Transverse colon (tissue), 4 donors: ENCODE data around the gene SPTLC3.

Source experiments
- EP300 ChIP-seq: sonication (generic); formaldehyde crosslinking; IDR thresholded peaks from one replicate; pipeline ENCODE4 v1.6.1; 2017; ENCODE audit warnings: antibody characterized with exemption, low read depth
- POLR2A ChIP-seq: fragments of 450-650 bp; IDR thresholded peaks from one replicate; pipeline ENCODE4 v1.6.1; 2016; ENCODE audit warnings: antibody characterized with exemption, mild to moderate bottlenecking, moderate library complexity
- POLR2AphosphoS5 ChIP-seq, 3 donors: sonication (generic); formaldehyde crosslinking; IDR thresholded peaks; one replicate each; pipeline ENCODE4 v1.6.1; 2016; ENCODE audit warnings: antibody characterized with exemption in 3 of 3
- TF ChIP-seq, protein P1 (sequence below), 5 experiments: fragments of 200-600 bp in 3 of 5; fragments of 450-650 bp in 2 of 5; sonication (generic) in 3 of 5; IDR thresholded peaks; 1 replicate in 2 of 5; 2 replicates in 3 of 5; pipeline ENCODE4 v1.5.1; 2016 to 2017; ENCODE audit warnings: antibody characterized with exemption in 5 of 5, inconsistent platforms in 3 of 5, mild to moderate bottlenecking in 2 of 5, moderate library complexity in 1 of 5

DNA sequence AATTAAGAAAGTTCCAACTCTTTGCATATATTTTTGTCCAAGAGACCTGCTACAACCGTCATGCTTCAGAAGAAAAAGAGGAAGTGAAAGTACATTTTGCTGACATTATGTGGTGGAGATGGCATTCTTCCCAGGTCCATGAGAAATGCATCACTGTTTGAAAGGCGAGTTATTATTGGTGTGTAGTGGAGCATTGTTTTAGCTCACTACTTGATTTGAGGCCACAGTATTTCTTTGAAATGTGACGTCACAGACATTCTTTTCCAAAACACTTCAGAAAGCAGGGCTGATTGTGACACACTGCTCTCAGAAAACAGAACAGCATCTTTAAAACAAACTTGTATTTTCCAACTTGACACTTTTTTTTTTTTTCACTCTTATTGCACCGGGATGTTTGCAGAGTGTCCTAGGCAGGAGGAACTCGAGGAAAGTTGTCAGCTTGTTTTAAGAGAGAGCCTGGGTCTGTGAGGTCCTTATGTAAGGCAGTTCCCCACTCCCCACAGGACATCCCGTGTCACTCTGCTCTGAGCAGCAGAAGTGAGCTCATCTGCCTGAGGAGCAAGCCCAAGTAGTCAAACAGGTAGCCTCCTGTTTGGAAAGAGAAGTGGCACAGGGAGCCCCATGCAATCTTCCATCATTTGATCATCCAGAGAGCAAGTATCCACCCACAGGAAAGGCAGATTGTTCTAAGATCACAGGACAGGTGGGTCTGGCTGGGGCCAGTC, 1.1 kb downstream of the SPTLC3 start:
- TF ChIP-seq POLR2A (no peak), POLR2AphosphoS5 (IDR thresholded peaks at IDR 0.05) (peak in 2 of 3 donors; percentile 52 to 70), EP300 (no peak)
- TF ChIP-seq, protein P1, sequence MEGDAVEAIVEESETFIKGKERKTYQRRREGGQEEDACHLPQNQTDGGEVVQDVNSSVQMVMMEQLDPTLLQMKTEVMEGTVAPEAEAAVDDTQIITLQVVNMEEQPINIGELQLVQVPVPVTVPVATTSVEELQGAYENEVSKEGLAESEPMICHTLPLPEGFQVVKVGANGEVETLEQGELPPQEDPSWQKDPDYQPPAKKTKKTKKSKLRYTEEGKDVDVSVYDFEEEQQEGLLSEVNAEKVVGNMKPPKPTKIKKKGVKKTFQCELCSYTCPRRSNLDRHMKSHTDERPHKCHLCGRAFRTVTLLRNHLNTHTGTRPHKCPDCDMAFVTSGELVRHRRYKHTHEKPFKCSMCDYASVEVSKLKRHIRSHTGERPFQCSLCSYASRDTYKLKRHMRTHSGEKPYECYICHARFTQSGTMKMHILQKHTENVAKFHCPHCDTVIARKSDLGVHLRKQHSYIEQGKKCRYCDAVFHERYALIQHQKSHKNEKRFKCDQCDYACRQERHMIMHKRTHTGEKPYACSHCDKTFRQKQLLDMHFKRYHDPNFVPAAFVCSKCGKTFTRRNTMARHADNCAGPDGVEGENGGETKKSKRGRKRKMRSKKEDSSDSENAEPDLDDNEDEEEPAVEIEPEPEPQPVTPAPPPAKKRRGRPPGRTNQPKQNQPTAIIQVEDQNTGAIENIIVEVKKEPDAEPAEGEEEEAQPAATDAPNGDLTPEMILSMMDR (IDR thresholded peaks at IDR 0.05), result no peak
